Ovary (tissue), 3 donors: ENCODE results near the gene SLC25A53.

Experiments used
- CTCF ChIP-seq, 3 donors: fragments of 450-650 bp in 2 of 3; fragments of 200-600 bp in 1 of 3; IDR thresholded peaks; one replicate each; pipeline versions ENCODE4 v1.5.1 to v1.8.0; 2016 to 2022; ENCODE audit warnings: antibody characterized with exemption in 3 of 3, mild to moderate bottlenecking in 1 of 3
- EP300 ChIP-seq: sonication (generic); formaldehyde crosslinking; IDR thresholded peaks from one replicate; pipeline ENCODE4 v1.6.1; 2017; ENCODE audit warnings: antibody characterized with exemption
- POLR2A ChIP-seq: fragments of 450-650 bp; IDR thresholded peaks from one replicate; pipeline ENCODE4 v1.6.1; 2017; ENCODE audit warnings: antibody characterized with exemption, mild to moderate bottlenecking, moderate library complexity
- donor health status: DM: no; HTN: no; CAD: no.

GRCh38 chrX:104112326-104112951 lies 44.4 kb downstream of the SLC25A53 start, which contains the start of gene ZCCHC18:
- TF ChIP-seq CTCF (IDR thresholded peaks at IDR 0.05) (no peak), EP300 (no peak), POLR2A (no peak)
